IPS DF 19.7 (cell line): ENCODE data around the gene KRT78.

Experiments
- DNase-seq: peaks from one replicate; pipeline ENCODE4 v3.0.0-alpha.2; 2013; ENCODE audit warnings: low read depth, low spot score

The KRT78 gene

GRCh38 chr12:52824741-52825410 lies 23.9 kb downstream of the KRT78 start:
- no peak for DNase-seq

DNA sequence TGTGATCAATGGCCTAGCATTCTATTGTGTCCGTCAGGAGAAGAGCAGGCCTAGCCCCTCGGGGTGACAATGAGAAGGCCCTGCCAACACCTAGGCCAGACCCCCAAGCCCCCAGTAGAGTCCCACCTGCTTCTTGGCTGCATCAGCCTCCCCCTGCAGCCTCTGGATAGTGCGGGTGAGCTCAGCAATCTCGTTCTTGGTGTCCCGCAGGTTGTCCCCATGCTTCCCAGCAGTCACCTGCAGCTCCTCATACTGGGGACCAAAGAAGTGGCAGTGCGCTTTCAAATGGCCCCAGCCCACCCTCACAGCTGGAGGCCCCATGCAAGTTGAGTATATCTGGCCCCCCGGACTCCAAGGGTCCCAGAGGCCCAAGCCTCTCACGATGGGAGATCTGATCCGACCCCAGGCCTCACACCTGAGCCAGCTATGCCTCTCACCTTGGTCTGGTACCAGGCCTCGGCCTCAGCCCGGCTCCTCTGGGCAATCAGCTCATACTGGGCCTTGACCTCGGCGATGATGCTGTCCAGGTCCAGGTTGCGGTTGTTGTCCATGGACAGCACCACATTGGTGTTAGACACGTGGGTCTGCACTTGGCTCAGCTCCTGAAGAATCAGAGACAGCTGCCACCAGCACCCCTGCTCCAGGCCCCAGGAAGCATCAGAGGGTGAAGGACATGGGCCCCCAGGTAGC lies 24.9 kb downstream of the KRT78 start:
- DNase-seq: no peak

DNA sequence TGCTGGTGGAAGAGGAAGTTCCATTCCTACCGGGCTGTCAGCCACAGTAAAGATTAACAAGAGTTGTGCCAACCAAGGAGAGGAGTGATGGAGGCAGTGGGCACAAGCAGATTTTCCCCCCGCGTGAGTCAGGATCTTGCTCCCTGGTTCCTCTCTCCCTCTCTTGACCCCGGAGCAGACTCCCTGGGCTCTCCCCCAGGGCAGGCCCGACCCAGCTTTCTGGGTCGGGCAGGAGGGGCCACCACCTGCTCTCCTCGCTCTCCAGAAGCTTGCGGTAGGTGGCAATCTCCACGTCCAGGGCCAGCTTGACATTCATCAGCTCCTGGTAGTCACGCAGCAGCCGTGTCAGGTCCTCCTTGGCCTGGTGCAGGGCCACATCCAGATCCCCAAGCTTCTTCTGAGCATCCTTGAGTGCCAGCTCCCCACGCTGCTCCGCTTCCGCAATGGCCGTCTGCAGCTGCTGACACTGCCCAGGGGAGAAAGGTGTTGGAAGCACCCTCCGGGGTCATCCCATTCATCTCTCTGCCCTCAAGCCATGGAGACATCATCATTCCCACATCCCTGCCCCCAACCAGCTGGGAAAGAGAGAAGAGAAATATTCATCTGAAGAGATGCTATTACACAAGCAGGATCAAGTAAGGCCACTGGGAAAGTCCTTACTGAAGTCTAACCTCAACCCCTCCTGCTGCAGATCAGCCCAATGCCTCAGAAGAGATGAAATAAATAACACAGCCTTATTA lies 25.9 kb downstream of the KRT78 start:
- DNase-seq: no peak

GRCh38 chr12:52821826-52822660 lies 26.8 kb downstream of the KRT78 start:
- no peak for DNase-seq

- no peak for DNase-seq
These were observed 27.6 kb downstream of the KRT78 start for GRCh38 chr12:52821071-52821730.

GRCh38 chr12:52820521-52820920 lies 28.3 kb downstream of the KRT78 start:
- DNase-seq: no peak

GRCh38 chr12:52819731-52820510 lies 28.9 kb downstream of the KRT78 start:
- no peak for DNase-seq

DNA sequence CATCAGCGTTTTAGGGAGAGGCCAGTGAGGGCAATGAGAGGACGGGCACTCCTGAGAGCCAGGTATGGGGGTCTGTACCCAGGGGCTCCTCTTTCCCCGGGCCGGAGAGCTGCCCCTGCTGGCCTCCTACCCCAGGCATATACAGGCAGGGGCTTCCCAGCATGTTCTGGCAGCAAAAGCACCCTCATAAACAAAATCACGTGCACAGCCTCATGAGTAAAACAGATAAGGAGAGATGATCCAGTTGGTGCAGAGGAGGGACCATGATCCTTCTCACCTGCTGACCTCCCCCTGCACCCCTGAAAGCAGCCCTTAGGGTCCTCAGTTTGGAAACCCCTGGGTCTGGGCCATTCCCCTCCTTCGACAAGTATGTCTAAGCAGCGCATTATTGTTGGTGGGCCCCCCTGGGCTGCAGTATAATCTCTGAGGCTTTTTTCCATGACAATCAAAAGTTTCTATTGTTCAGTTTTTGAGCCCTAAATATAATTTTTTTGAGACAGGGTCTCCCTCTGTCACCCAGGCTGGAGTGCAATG lies 29.8 kb downstream of the KRT78 start:
- DNase-seq: no peak

DNA sequence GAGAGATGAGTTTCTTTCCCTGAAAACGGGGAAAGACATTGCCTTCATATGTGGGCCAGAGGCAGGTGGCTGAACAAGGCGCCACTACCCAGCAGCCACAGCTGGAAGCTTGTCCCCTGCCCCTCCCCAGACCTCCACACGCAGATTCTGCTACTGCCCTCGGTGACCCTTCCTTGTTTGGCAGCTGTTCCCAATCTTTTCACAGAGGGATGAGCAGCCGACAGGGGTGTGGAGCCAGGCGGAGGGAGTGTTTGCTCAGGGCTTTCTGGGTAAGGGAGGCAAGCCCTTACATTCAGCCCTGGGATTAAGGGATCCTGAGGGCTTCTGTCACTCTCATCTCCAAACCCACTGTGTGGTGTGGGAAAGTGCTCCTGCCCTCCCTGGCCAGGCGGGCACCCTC lies 30.4 kb downstream of the KRT78 start:
- DNase-seq: no peak

DNA sequence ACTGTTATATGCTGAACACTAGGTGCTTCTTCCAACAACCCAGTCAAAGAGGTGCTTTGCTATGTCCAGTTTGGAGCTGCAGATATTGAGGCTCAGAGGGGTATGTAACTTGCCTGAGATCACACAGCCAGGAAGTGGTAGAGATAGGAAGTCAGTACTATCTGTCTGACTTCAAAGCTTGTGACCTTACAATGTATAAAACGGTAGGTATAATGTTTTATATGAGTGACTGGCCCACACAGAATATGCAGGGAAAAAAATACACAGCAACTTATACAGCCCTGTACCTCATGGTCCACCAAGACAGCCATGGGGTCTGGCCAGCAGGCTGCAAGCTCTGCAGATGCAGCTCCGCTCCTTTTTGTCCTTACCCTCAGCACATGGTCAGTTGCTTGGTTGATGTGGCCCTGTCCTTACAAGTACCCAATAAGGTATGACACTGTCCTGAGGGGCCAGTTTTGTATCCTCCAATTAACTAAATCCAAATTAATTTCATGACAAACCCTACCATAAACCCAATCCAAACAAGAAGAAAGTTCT lies 31.0 kb downstream of the KRT78 start:
- DNase-seq: no peak

DNA sequence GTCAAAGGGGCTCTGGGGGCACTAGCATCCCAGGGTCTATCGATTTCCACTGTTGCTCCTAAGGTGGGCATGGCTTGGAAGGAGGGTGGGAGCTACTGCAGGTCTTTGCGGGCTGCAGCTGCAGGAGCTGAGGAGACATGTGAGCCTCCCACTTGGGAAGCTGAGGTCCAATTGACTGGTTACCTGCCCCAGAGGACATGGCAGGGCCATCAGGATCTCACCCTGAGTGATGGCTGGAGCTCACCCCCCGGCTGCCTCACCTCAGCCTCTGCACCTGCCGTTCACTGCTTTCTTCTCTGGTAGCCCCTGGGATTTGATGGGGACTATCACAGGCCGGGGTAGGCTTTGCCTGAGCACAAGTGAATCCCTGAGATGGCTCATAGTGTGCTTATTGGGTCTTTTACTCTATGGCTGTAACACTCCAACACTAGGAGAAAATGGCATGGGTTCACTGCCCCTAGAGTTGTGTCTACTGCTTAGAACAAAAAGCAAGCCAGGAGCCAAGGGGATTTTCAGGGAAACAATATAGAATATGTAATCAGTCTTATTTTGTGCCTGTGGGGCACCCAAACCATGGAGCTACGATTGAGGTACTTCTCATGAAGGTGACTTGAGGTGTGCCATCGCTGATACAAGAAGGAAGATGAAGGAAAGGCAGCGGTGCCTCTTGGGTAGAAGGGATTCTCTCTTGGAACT lies 31.6 kb downstream of the KRT78 start:
- DNase-seq: no peak

- no peak for DNase-seq
These were observed 32.9 kb downstream of the KRT78 start for GRCh38 chr12:52815676-52816588.

- DNase-seq: no peak
These were observed 33.6 kb downstream of the KRT78 start for GRCh38 chr12:52815161-52815560.

DNA sequence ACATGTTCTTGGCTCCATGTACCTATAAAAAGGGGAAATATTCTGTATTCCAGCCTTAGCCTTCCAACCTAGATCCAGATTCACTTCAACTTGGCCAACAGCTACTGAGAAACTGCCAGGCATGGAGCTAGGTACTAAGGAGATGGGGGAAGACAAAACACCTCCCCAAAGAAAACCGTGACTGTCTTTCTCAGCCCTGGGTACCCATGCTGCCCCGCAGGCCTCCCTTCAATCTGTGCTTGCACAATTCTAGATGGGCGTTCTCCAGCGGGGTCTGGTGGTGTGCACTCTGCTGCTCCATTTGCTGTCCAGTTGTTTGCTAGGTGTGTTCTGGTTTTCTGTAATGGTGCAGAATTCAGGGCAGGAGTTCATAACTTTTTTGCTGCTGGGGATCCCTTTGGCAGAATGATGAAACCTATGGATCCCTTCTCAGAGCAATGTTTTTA lies 34.1 kb downstream of the KRT78 start:
- no peak for DNase-seq

DNA sequence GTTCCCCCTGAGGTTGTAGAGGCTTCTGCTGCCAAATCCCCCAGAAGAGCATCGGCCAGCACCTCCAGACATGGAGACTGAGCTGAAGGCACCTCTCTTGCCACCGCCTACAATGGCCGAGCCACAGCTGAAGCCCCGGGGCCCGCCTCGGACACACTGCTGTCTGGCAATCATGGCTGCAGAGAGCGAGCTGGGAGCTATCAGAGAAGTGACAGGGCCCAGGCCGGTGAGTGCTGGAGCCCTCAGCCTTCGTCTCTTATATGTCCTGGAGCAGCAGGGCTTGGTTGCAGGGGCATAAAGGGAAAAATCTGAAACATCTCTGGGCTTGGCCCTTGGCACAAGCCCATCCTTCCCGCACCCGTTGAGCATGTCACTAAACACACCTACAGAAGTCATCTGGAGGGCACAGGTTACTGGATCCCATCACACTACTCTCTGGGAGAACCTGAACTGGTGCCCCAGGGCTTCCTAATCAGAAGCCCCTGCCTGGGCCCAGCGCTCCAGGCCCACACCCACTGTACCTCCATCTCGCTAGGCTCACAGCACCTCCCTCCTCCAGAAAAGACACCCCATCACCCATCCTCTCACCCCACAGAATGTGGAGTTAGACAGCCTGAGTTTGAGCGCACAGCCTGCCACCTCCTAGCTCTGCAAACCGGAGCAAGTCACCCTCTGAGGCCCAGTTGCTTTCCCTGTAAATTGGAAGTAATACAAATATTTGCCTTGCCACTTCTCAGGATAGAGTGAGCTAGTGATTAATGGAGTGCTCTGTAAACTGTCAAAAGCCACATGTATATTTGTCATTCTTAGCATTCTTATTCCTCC lies 34.7 kb downstream of the KRT78 start, which contains the start of gene KRT4:
Gene KRT4 (minus strand): TSS at position 232 of the 825 bp plus-strand sequence. CDS start 58 bp downstream, at position 174.
- DNase-seq: no peak

GRCh38 chr12:52813203-52813819 lies 35.5 kb downstream of the KRT78 start:
- DNase-seq: no peak

DNA sequence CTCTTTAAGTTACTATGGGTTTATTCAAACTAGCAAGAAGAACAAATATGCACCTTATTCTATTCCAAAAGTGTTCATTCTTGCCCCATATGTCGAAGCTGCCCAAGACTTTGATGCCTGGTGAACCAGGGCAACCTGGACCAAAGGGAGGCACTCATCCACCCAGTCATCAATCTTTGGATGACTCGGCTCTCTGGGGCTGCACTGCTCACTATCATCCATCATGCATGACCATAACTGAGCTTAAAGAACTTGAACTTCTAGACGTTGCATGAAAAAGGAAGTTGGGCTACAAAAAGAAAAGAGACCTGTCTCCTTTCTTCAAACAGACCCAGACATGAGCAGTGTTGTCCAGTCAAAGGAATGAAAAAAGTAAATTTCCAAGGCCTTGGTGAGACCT lies 36.0 kb downstream of the KRT78 start:
- DNase-seq: no peak
